Islet precursor cell (in vitro differentiated cells): ENCODE data around the gene MVB12B.

Source experiments
- DNase-seq: peaks from one replicate; pipeline ENCODE4 v3.0.0-alpha.2; 2018

MVB12B gene

GRCh38 chr9:126303488-126303887, 23.1 kb upstream of the MVB12B start:
- DNase-seq = peak; percentile 44

GRCh38 chr9:126304207-126304970, 22.2 kb upstream of the MVB12B start:
- DNase-seq = peak; percentile 51

- peak; percentile 40 for DNase-seq
These were observed 21.7 kb upstream of the MVB12B start for GRCh38 chr9:126304971-126305320.

GRCh38 chr9:126306071-126306647, 20.5 kb upstream of the MVB12B start:
- DNase-seq = peak; percentile 12

- DNase-seq = peak; percentile 51
These were observed 19.1 kb upstream of the MVB12B start for GRCh38 chr9:126307322-126308061.

GRCh38 chr9:126309427-126310189, 17.0 kb upstream of the MVB12B start:
- peak; percentile 33 for DNase-seq

- no peak for DNase-seq
These were observed 13.8 kb upstream of the MVB12B start for GRCh38 chr9:126312584-126313551.

- no peak for DNase-seq
These were observed 10.5 kb upstream of the MVB12B start for GRCh38 chr9:126316085-126316655.

- no peak for DNase-seq
These were observed 9.1 kb upstream of the MVB12B start for GRCh38 chr9:126317513-126317912.

GRCh38 chr9:126318858-126319257, 7.8 kb upstream of the MVB12B start:
- no peak for DNase-seq

GRCh38 chr9:126319671-126320070, 7.0 kb upstream of the MVB12B start:
- DNase-seq = no peak

- no peak for DNase-seq
These were observed 6.3 kb upstream of the MVB12B start for GRCh38 chr9:126320158-126320922.

- DNase-seq = no peak
These were observed 4.9 kb upstream of the MVB12B start for GRCh38 chr9:126321742-126322141.

GRCh38 chr9:126325821-126326220, 808 bp upstream of the MVB12B start:
- no peak for DNase-seq

- DNase-seq = peak; percentile 56
These were observed 531 bp downstream of the MVB12B start for GRCh38 chr9:126327006-126327713.

GRCh38 chr9:126327714-126328185, 1.1 kb downstream of the MVB12B start:
- peak; percentile 53 for DNase-seq

- DNase-seq = no peak
These were observed 1.8 kb downstream of the MVB12B start for GRCh38 chr9:126328407-126328806.

GRCh38 chr9:126329476-126330275, 3.0 kb downstream of the MVB12B start:
- peak; percentile 69 for DNase-seq

- DNase-seq = no peak
These were observed 3.9 kb downstream of the MVB12B start for GRCh38 chr9:126330536-126330935.
